ENCODE results near the gene UST. TPM values are rescaled to one million over a fixed set of nuclear protein-coding genes. Genes with fewer than 3 reads are reported as not detected.
A peak's percentile ranks its signal among the peaks of the same experiment; 100 is the strongest.

UST gene
- total and polyA plus RNA-seq, 9 of the 15 experiments (the other 6 are each of a cell fraction or from before 2014, with no cell fraction given) = 0.04 to 0.10 TPM; not detected in 7

- TF ChIP-seq, protein P1, sequence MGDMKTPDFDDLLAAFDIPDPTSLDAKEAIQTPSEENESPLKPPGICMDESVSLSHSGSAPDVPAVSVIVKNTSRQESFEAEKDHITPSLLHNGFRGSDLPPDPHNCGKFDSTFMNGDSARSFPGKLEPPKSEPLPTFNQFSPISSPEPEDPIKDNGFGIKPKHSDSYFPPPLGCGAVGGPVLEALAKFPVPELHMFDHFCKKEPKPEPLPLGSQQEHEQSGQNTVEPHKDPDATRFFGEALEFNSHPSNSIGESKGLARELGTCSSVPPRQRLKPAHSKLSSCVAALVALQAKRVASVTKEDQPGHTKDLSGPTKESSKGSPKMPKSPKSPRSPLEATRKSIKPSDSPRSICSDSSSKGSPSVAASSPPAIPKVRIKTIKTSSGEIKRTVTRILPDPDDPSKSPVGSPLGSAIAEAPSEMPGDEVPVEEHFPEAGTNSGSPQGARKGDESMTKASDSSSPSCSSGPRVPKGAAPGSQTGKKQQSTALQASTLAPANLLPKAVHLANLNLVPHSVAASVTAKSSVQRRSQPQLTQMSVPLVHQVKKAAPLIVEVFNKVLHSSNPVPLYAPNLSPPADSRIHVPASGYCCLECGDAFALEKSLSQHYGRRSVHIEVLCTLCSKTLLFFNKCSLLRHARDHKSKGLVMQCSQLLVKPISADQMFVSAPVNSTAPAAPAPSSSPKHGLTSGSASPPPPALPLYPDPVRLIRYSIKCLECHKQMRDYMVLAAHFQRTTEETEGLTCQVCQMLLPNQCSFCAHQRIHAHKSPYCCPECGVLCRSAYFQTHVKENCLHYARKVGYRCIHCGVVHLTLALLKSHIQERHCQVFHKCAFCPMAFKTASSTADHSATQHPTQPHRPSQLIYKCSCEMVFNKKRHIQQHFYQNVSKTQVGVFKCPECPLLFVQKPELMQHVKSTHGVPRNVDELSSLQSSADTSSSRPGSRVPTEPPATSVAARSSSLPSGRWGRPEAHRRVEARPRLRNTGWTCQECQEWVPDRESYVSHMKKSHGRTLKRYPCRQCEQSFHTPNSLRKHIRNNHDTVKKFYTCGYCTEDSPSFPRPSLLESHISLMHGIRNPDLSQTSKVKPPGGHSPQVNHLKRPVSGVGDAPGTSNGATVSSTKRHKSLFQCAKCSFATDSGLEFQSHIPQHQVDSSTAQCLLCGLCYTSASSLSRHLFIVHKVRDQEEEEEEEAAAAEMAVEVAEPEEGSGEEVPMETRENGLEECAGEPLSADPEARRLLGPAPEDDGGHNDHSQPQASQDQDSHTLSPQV (IDR thresholded peaks at IDR 0.05) = no peak
These were observed 261.0 kb downstream of the UST start (continued) for GRCh38 chr6:149007846-149008245.

- H3K9me3 ChIP-seq (replicated peaks; ENCODE audit: control insufficient read depth, insufficient read depth, low read depth, low read length) = no peaks in the 10 kb centered on the region
These were observed 261.9 kb downstream of the UST start for GRCh38 chr6:149008741-149009140.

More at GRCh38 chr6:149008741-149009140, 261.9 kb downstream of the UST start:
- 0% methylated on average over 2 of the region's 2 CpGs for WGBS (ENCODE audit: insufficient coverage, low coverage, missing lambda C conversion rate)
- TF ChIP-seq ZNF316 (IDR thresholded peaks at IDR 0.05) = peak; percentile 85
- TF ChIP-seq TCF7L2 (IDR thresholded peaks at IDR 0.05; ENCODE audit: low read depth, low read length) = no peak
- TF ChIP-seq MAFF (IDR thresholded peaks at IDR 0.05; ENCODE audit: low read length) = peak; percentile 82
- TF ChIP-seq MAFG (tag; conservative IDR thresholded peaks at IDR 0.05) = peak; percentile 75
- peak; percentile 81 for TF ChIP-seq MAFK (IDR thresholded peaks at IDR 0.05; ENCODE audit: low read length)
- peak; percentile 68 for TF ChIP-seq C11orf30 (IDR thresholded peaks at IDR 0.05; ENCODE audit: low read depth)
- no peak overlapping the region for H3K27ac ChIP-seq (ENCODE audit: extremely low read depth, low read depth, low read length)
- no peaks in the 10 kb centered on the region for H3K9me1 ChIP-seq (ENCODE audit: control insufficient read depth, insufficient read depth, low read length)
- ChIA-PET CTCF (ENCODE audit: low intra/inter-chr PET ratio) (no interaction called here), POLR2A (no interaction called here)
- no peak for FAIRE-seq
- H3K4me2 ChIP-seq (ENCODE audit: insufficient read depth, low read length) = no peak overlapping the region
- no peak for DNase-seq (ENCODE audit: extremely low read depth in 1 of 4, low spot score in 3 of 4)
- no peak overlapping the region for H3K9ac ChIP-seq (ENCODE audit: insufficient read depth in 1 of 2, low read depth in 2 of 2, low read length in 2 of 2)
- peaks cover 4 to 9% of the 10 kb centered on the region in 2 experiments; a peak in 4 of 5 replicates for H3K27me3 ChIP-seq (ENCODE audit: control insufficient read depth in 2 of 2, insufficient read depth in 2 of 2, low read length in 2 of 2)
- H3K4me1 ChIP-seq (replicated peaks in 1 of 2; ENCODE audit: control insufficient read depth in 2 of 2, insufficient read depth in 2 of 2, low read length in 2 of 2) = no peaks in the 10 kb centered on the region
- H2AFZ ChIP-seq (ENCODE audit: low read depth, low read length) = no peak overlapping the region
- H4K20me1 ChIP-seq (replicated peaks; ENCODE audit: control insufficient read depth, insufficient read depth, low read length) = no peaks in the 10 kb centered on the region
- no peaks in the 10 kb centered on the region for H3K79me2 ChIP-seq (ENCODE audit: control insufficient read depth, insufficient read depth, low read length)
- no peak overlapping the region for H3K4me3 ChIP-seq
- intact Hi-C loops (cut with micrococcal nuclease) = no loop called here
- no peaks in the 10 kb centered on the region for H3K36me3 ChIP-seq (ENCODE audit: control insufficient read depth, insufficient read depth, low read length)
- no TSS peak for BruUV-seq (replicated peaks)
- in situ Hi-C loops (cut with MboI) = no loop called here
- ATAC-seq = no peak
